Peyer's patch (tissue), 4 donors: ENCODE data around the gene PARG.
"Not testable (repeated sequence)": the region's sequence is repeated elsewhere in the genome, so short reads cannot be mapped to it uniquely, and the experiment has no call there.

ENCODE experiments used
- CTCF ChIP-seq, 6 experiments: fragments of 450-650 bp in 4 of 6; fragments of 200-600 bp in 2 of 6; sonication (generic) in 1 of 6; IDR thresholded peaks; one replicate each; pipeline ENCODE4 v1.5.1; 2017 to 2019; ENCODE audit warnings: antibody characterized with exemption in 6 of 6, mild to moderate bottlenecking in 3 of 6, moderate library complexity in 1 of 6
- POLR2A ChIP-seq, 2 donors: fragments of 450-650 bp; IDR thresholded peaks; one replicate each; pipeline ENCODE4 v1.5.1; 2017; ENCODE audit warnings: antibody characterized with exemption in 2 of 2, mild to moderate bottlenecking in 2 of 2, moderate library complexity in 2 of 2

GRCh38 chr10:49953122-49953521, 11.3 kb upstream of the PARG start:
- TF ChIP-seq POLR2A, CTCF (IDR thresholded peaks at IDR 0.05): not testable (repeated sequence)
